Mesodermal cell (in vitro differentiated cells): ENCODE data around the gene USP30.

Experiments
- H3K27ac ChIP-seq: 2 replicates; pipeline ENCODE4 v1.7.0; 2013; ENCODE audit warnings: mild to moderate bottlenecking, low read depth, low read length, moderate library complexity; ENCODE audit not compliant: severe bottlenecking
- H3K36me3 ChIP-seq: 2 replicates; pipeline ENCODE4 v1.7.1; 2013; ENCODE audit warnings: mild to moderate bottlenecking, low read length, moderate library complexity; ENCODE audit not compliant: control insufficient read depth, insufficient read depth
- H3K4me1 ChIP-seq: one replicate; pipeline ENCODE4 v1.7.1; 2013; ENCODE audit warnings: mild to moderate bottlenecking, low read length; ENCODE audit not compliant: insufficient read depth, control insufficient read depth, poor library complexity, severe bottlenecking
- H3K4me3 ChIP-seq: 2 replicates; pipeline ENCODE4 v1.7.0; 2013; ENCODE audit warnings: low read length, control low read depth, mild to moderate bottlenecking; ENCODE audit not compliant: insufficient read depth, poor library complexity, severe bottlenecking; ENCODE audit errors: extremely low read depth
- H3K9me3 ChIP-seq: 2 replicates; pipeline ENCODE4 v1.7.1; 2013; ENCODE audit warnings: mild to moderate bottlenecking, low read length, moderate library complexity; ENCODE audit not compliant: control insufficient read depth
- WGBS, 2 experiments: methylation state at CpG; one replicate each; pipeline ENCODE4 v1.1.5; 2013; ENCODE audit warnings: missing lambda C conversion rate in 2 of 2; ENCODE audit not compliant: insufficient coverage in 2 of 2; 5-methylcytosine and 5-hydroxymethylcytosine counted together

The USP30 gene

GRCh38 chr12:109126784-109127183, 74.4 kb downstream of the USP30 start:
- Histone ChIP-seq H3K36me3 (no peaks in the 10 kb centered on the region), H3K27ac (no peak overlapping the region), H3K4me3 (no peak overlapping the region), H3K9me3 (no peaks in the 10 kb centered on the region), H3K4me1 (no peaks in the 10 kb centered on the region)
- whole genome bisulfite sequencing, 2 experiments = 74 to 96% methylated on average over 3 of the region's 3 CpGs

GRCh38 chr12:109127533-109128242, 75.3 kb downstream of the USP30 start:
- 81 to 92% methylated on average over 11 to 13 of the region's 13 CpGs for WGBS, 2 experiments
- H3K27ac ChIP-seq = no peak overlapping the region
- H3K4me3 ChIP-seq = no peak overlapping the region
- H3K36me3 ChIP-seq = no peaks in the 10 kb centered on the region
- H3K9me3 ChIP-seq = no peaks in the 10 kb centered on the region
- no peaks in the 10 kb centered on the region for H3K4me1 ChIP-seq

- 91 to 93% methylated on average over 12 to 14 of the region's 15 CpGs for WGBS, 2 experiments
- H3K36me3 ChIP-seq = no peaks in the 10 kb centered on the region
- H3K4me3 ChIP-seq = no peak overlapping the region
- H3K27ac ChIP-seq = no peak overlapping the region
- H3K9me3 ChIP-seq = peaks cover 3% of the 10 kb centered on the region
- no peaks in the 10 kb centered on the region for H3K4me1 ChIP-seq
Observed at GRCh38 chr12:109130297-109131153, 78.1 kb downstream of the USP30 start.

- Histone ChIP-seq H3K27ac (no peak overlapping the region), H3K4me3 (no peak overlapping the region), H3K9me3 (peaks cover 4% of the 10 kb centered on the region), H3K4me1 (no peaks in the 10 kb centered on the region), H3K36me3 (no peaks in the 10 kb centered on the region)
- 75 to 81% methylated on average over 21 to 22 of the region's 24 CpGs for WGBS, 2 experiments
Observed at GRCh38 chr12:109131154-109132050, 79.0 kb downstream of the USP30 start.

GRCh38 chr12:109134186-109134917, 82.0 kb downstream of the USP30 start:
- no peaks in the 10 kb centered on the region for H3K36me3 ChIP-seq
- no peak overlapping the region for H3K4me3 ChIP-seq
- H3K27ac ChIP-seq = no peak overlapping the region
- no peaks in the 10 kb centered on the region for H3K4me1 ChIP-seq
- whole genome bisulfite sequencing, 2 experiments = 47 to 68% methylated on average over 4 of the region's 6 CpGs
- peaks cover 4% of the 10 kb centered on the region for H3K9me3 ChIP-seq

GRCh38 chr12:109137055-109137454, 84.7 kb downstream of the USP30 start:
- Histone ChIP-seq H3K4me3 (no peak overlapping the region), H3K36me3 (no peaks in the 10 kb centered on the region), H3K9me3 (peaks cover 4% of the 10 kb centered on the region), H3K27ac (no peak overlapping the region), H3K4me1 (no peaks in the 10 kb centered on the region)
- 69 to 100% methylated on average over 2 of the region's 2 CpGs for WGBS, 2 experiments
